Colonic mucosa (tissue), 4 donors: ENCODE data around the gene EYA4. TPM values are rescaled to one million over a fixed set of nuclear protein-coding genes. Genes with fewer than 3 reads are reported as not detected.

Experiments used
- DNase-seq: peaks from one replicate; pipeline ENCODE4 v3.0.0-alpha.2; 2020
- H3K27ac ChIP-seq: fragments of 200-600 bp; one replicate; pipeline ENCODE4 v1.8.0; 2021
- H3K27me3 ChIP-seq: fragments of 200-600 bp; one replicate; pipeline ENCODE4 v1.8.0; 2021
- H3K36me3 ChIP-seq: fragments of 200-600 bp; one replicate; pipeline ENCODE4 v1.8.0; 2021
- H3K4me1 ChIP-seq: fragments of 200-600 bp; one replicate; pipeline ENCODE4 v1.8.0; 2021; ENCODE audit warnings: mild to moderate bottlenecking
- H3K4me3 ChIP-seq: fragments of 200-600 bp; one replicate; pipeline ENCODE4 v1.8.0; 2021
- H3K9ac ChIP-seq, 2 donors: one replicate each; pipeline ENCODE4 v1.7.0; 2013; ENCODE audit warnings: control low read depth in 2 of 2, low read depth in 2 of 2, low read length in 2 of 2
- H3K9me3 ChIP-seq: fragments of 200-600 bp; one replicate; pipeline ENCODE4 v1.8.0; 2021
- CTCF ChIP-seq: fragments of 200-600 bp; IDR thresholded peaks from one replicate; pipeline ENCODE4 v1.8.0; 2022; ENCODE audit warnings: antibody characterized with exemption, mild to moderate bottlenecking
- intact Hi-C: fragments of 100-400 bp; cut with DNase I; formaldehyde crosslinking; loops from one replicate; pipeline ENCODE4 v1.14.1; 2022
- total RNA-seq, 2 donors: library from RNA; stranded (reverse); fragmentation: NEBNext Ultra II Directional in 1 of 2; extraction: Animal tissue kit (Norgen Biotek cat#: 25700) in 1 of 2; gene quantifications; one replicate each; pipeline ENCODE4 v1.2.1, GENCODE V29; 2021
- donor health status: healthy.
- donor health status: DM: no; HTN: no; CAD: no.
- donor health status: DM: no; HTN: no; CAD: no.

Gene EYA4
- total RNA-seq, 2 donors from 2014 or later = 0.05 TPM; not detected in 1

GRCh38 chr6:133313068-133313467 is 71.9 kb downstream of the EYA4 start:
- Histone ChIP-seq H3K9me3 (no peaks in the 10 kb centered on the region), H3K4me3 (no peak overlapping the region), H3K36me3 (no peaks in the 10 kb centered on the region), H3K4me1 (no peaks in the 10 kb centered on the region), H3K27ac (no peak overlapping the region), H3K27me3 (no peaks in the 10 kb centered on the region), H3K9ac (no peak overlapping the region)
- no peak for DNase-seq
- TF ChIP-seq CTCF = no peak
- intact Hi-C loops = no loop called here

- H3K9me3 ChIP-seq = no peaks in the 10 kb centered on the region
- intact Hi-C loops = no loop called here
- no peak for TF ChIP-seq CTCF
Observed at GRCh38 chr6:133314947-133315346, 73.8 kb downstream of the EYA4 start.

GRCh38 chr6:133315811-133316210 is 74.7 kb downstream of the EYA4 start:
- Histone ChIP-seq H3K27me3 (no peaks in the 10 kb centered on the region), H3K9ac (no peak overlapping the region), H3K36me3 (no peaks in the 10 kb centered on the region), H3K27ac (no peak overlapping the region), H3K4me3 (no peak overlapping the region), H3K4me1 (no peaks in the 10 kb centered on the region), H3K9me3 (no peaks in the 10 kb centered on the region)
- TF ChIP-seq CTCF = no peak
- DNase-seq = no peak
- intact Hi-C loops = no loop called here

More at GRCh38 chr6:133314947-133315346, 73.8 kb downstream of the EYA4 start:
- no peak for DNase-seq
- Histone ChIP-seq H3K4me1 (no peaks in the 10 kb centered on the region), H3K4me3 (no peak overlapping the region), H3K9ac (no peak overlapping the region), H3K27me3 (no peaks in the 10 kb centered on the region), H3K27ac (no peak overlapping the region), H3K36me3 (no peaks in the 10 kb centered on the region)

- intact Hi-C loops = no loop called here
- no peak for TF ChIP-seq CTCF
- Histone ChIP-seq H3K4me1 (no peaks in the 10 kb centered on the region), H3K36me3 (no peaks in the 10 kb centered on the region), H3K9ac (no peak overlapping the region), H3K9me3 (no peaks in the 10 kb centered on the region), H3K4me3 (no peak overlapping the region), H3K27ac (no peak overlapping the region), H3K27me3 (no peaks in the 10 kb centered on the region)
- no peak for DNase-seq
Observed at GRCh38 chr6:133317704-133318103, 76.5 kb downstream of the EYA4 start.

- H3K27me3 ChIP-seq = no peaks in the 10 kb centered on the region
- H3K4me1 ChIP-seq = no peaks in the 10 kb centered on the region
- no peak overlapping the region for H3K27ac ChIP-seq
- no peak for TF ChIP-seq CTCF
- no peak for DNase-seq
- H3K9me3 ChIP-seq = no peaks in the 10 kb centered on the region
- H3K4me3 ChIP-seq = no peak overlapping the region
- H3K36me3 ChIP-seq = no peaks in the 10 kb centered on the region
- intact Hi-C loops = no loop called here
- no peak overlapping the region for H3K9ac ChIP-seq
Observed at GRCh38 chr6:133326584-133326983, 85.4 kb downstream of the EYA4 start.

GRCh38 chr6:133333852-133334251 is 92.7 kb downstream of the EYA4 start:
- TF ChIP-seq CTCF = no peak
- H3K4me1 ChIP-seq = no peaks in the 10 kb centered on the region
- no peaks in the 10 kb centered on the region for H3K36me3 ChIP-seq
- no peaks in the 10 kb centered on the region for H3K9me3 ChIP-seq
- H3K27me3 ChIP-seq = no peaks in the 10 kb centered on the region
- H3K27ac ChIP-seq = no peak overlapping the region
- no peak overlapping the region for H3K4me3 ChIP-seq
- no peak for DNase-seq
- intact Hi-C loops = no loop called here
- H3K9ac ChIP-seq = no peak overlapping the region
